SH-SY5Y (cell line): ENCODE measurements around the gene RABGGTA.

Experiments
- GATA2 ChIP-seq: IDR thresholded peaks from 2 replicates; pipeline ENCODE4 v1.6.1; 2011; ENCODE audit warnings: mild to moderate bottlenecking, low read depth, low read length
- GATA3 ChIP-seq: IDR thresholded peaks from 2 replicates; pipeline ENCODE4 v1.6.1; 2011; ENCODE audit warnings: low read depth, mild to moderate bottlenecking, low read length, moderate library complexity

DNA sequence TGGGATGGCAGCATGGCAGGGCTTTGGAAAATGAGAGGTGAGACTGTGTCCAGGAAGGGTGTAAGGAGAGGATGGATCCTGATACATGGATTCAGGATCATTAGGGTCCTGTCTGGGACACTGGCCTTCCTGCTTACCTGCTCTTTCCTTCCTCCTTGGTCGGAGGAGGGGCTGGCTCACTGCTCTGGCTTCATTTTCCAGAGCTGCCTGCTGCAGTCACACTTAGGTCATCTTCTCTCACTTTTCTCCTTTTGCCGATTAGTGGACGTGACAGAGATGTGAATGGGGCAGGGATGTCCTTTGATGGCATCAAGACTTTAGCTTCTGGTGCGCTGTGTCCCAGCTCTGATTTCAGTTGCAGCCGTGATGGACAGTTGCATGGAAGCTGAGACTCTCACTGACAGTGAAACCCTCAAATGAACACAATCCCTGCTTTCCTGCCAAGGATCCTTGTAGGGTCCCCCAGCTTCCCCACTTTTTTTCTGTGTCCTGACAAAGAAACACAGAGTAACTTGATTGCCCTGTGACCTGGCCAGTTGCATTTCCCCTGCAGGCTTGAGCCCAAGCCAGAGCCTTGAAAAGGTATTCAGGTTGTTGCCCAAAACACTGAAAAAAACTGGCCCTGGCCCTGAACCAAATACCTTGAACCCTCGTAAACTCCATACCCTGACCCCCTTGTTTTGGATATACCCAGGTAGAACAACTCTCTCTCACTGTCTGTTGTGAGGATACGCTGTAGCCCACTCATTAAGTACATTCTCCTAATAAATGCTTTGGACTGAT lies 37.1 kb upstream of the RABGGTA start:
- TF ChIP-seq GATA2 (no peak), GATA3 (no peak)
